HEK293 (cell line): ENCODE results near the gene MEFV.
A peak's percentile ranks its signal among the peaks of the same experiment; 100 is the strongest.

ENCODE experiments used
- FEZF1 ChIP-seq: fragments of 450-650 bp; formaldehyde crosslinking; IDR thresholded peaks from 2 replicates; pipeline ENCODE4 v1.5.1; 2016; ENCODE audit warnings: missing biosample characterization, missing genetic modification characterization
- GLI2 ChIP-seq: fragments of 450-650 bp; formaldehyde crosslinking; IDR thresholded peaks from 2 replicates; pipeline ENCODE4; 2017; ENCODE audit warnings: missing biosample characterization, missing genetic modification characterization, low read depth, borderline replicate concordance
- HOXD13 ChIP-seq: sonication (generic); formaldehyde crosslinking; IDR thresholded peaks from 2 replicates; pipeline ENCODE4 v1.8.0; 2022; ENCODE audit warnings: missing genetic modification reagents, borderline replicate concordance
- KLF16 ChIP-seq: fragments of 450-650 bp; formaldehyde crosslinking; IDR thresholded peaks from 2 replicates; pipeline ENCODE4 v1.5.1; 2017; ENCODE audit warnings: missing biosample characterization, missing genetic modification characterization
- KLF17 ChIP-seq: fragments of 450-650 bp; formaldehyde crosslinking; IDR thresholded peaks from 2 replicates; pipeline ENCODE4 v1.5.1; 2016; ENCODE audit warnings: missing biosample characterization, missing genetic modification characterization
- MZF1 ChIP-seq: fragments of 450-650 bp; formaldehyde crosslinking; IDR thresholded peaks from 2 replicates; pipeline ENCODE4 v1.5.1; 2017; ENCODE audit warnings: missing biosample characterization, missing genetic modification characterization, borderline replicate concordance
- OSR2 ChIP-seq: fragments of 450-650 bp; formaldehyde crosslinking; IDR thresholded peaks from 2 replicates; pipeline ENCODE4 v1.5.1; 2016; ENCODE audit warnings: missing biosample characterization, missing genetic modification characterization
- SP3 ChIP-seq: fragments of 450-650 bp; formaldehyde crosslinking; IDR thresholded peaks from 2 replicates; pipeline ENCODE4 v1.5.1; 2016; ENCODE audit warnings: missing biosample characterization, missing genetic modification characterization
- WT1 ChIP-seq: fragments of 450-650 bp; formaldehyde crosslinking; IDR thresholded peaks from 2 replicates; pipeline ENCODE4 v1.5.1; 2016; ENCODE audit warnings: missing biosample characterization, missing genetic modification characterization
- ZBTB21 ChIP-seq: fragments of 450-650 bp; formaldehyde crosslinking; IDR thresholded peaks from 2 replicates; pipeline ENCODE4 v1.5.1; 2017; ENCODE audit warnings: missing biosample characterization, missing genetic modification characterization
- ZBTB49 ChIP-seq: fragments of 450-650 bp; formaldehyde crosslinking; IDR thresholded peaks from 2 replicates; pipeline ENCODE4 v1.5.1; 2016; ENCODE audit warnings: missing biosample characterization, missing genetic modification characterization, low read depth
- ZBTB8A ChIP-seq: fragments of 450-650 bp; formaldehyde crosslinking; IDR thresholded peaks from 2 replicates; pipeline ENCODE4 v1.5.1; 2016; ENCODE audit warnings: missing biosample characterization, missing genetic modification characterization
- ZFP69B ChIP-seq: fragments of 450-650 bp; formaldehyde crosslinking; IDR thresholded peaks from 2 replicates; pipeline ENCODE4 v1.5.1; 2016; ENCODE audit warnings: missing biosample characterization, missing genetic modification characterization
- ZNF16 ChIP-seq: fragments of 450-650 bp; formaldehyde crosslinking; IDR thresholded peaks from 2 replicates; pipeline ENCODE4 v1.5.1; 2016; ENCODE audit warnings: low read depth, missing biosample characterization, missing genetic modification characterization
- ZNF292 ChIP-seq: fragments of 450-650 bp; formaldehyde crosslinking; IDR thresholded peaks from 2 replicates; pipeline ENCODE4 v1.5.1; 2016; ENCODE audit warnings: low read depth, missing biosample characterization, missing genetic modification characterization, borderline replicate concordance
- ZNF302 ChIP-seq: fragments of 450-650 bp; formaldehyde crosslinking; IDR thresholded peaks from 2 replicates; pipeline ENCODE4 v1.5.1; 2016; ENCODE audit warnings: missing biosample characterization, missing genetic modification characterization, low read depth
- ZNF548 ChIP-seq: fragments of 450-650 bp; formaldehyde crosslinking; IDR thresholded peaks from 2 replicates; pipeline ENCODE4 v1.5.1; 2016; ENCODE audit warnings: missing biosample characterization, missing genetic modification characterization
- ZNF549 ChIP-seq: fragments of 450-650 bp; IDR thresholded peaks from 2 replicates; pipeline ENCODE4 v1.5.1; 2018; ENCODE audit warnings: missing biosample characterization, missing genetic modification characterization, mild to moderate bottlenecking, inconsistent platforms, moderate library complexity
- ZNF571 ChIP-seq: fragments of 450-650 bp; formaldehyde crosslinking; IDR thresholded peaks from 2 replicates; pipeline ENCODE4 v1.5.0; 2017; ENCODE audit warnings: missing biosample characterization, missing genetic modification characterization
- ZNF580 ChIP-seq: fragments of 450-650 bp; formaldehyde crosslinking; IDR thresholded peaks from 2 replicates; pipeline ENCODE4 v1.5.1; 2016; ENCODE audit warnings: missing biosample characterization, missing genetic modification characterization
- ZNF621 ChIP-seq: fragments of 450-650 bp; formaldehyde crosslinking; IDR thresholded peaks from 2 replicates; pipeline ENCODE4 v1.5.1; 2017; ENCODE audit warnings: missing biosample characterization, missing genetic modification characterization
- ZNF624 ChIP-seq: fragments of 450-650 bp; formaldehyde crosslinking; IDR thresholded peaks from 2 replicates; pipeline ENCODE4 v1.5.1; 2017; ENCODE audit warnings: missing biosample characterization, missing genetic modification characterization
- ZNF701 ChIP-seq: fragments of 450-650 bp; formaldehyde crosslinking; IDR thresholded peaks from 2 replicates; pipeline ENCODE4 v1.5.1; 2016; ENCODE audit warnings: missing biosample characterization, missing genetic modification characterization
- ZNF707 ChIP-seq: fragments of 450-650 bp; formaldehyde crosslinking; IDR thresholded peaks from 2 replicates; pipeline ENCODE4 v1.5.1; 2016; ENCODE audit warnings: missing biosample characterization, missing genetic modification characterization
- ZNF791 ChIP-seq: fragments of 450-650 bp; formaldehyde crosslinking; IDR thresholded peaks from 2 replicates; pipeline ENCODE4 v1.5.1; 2016; ENCODE audit warnings: missing biosample characterization, missing genetic modification characterization
- TF ChIP-seq, protein P1 (sequence below): fragments of 450-650 bp; IDR thresholded peaks from 2 replicates; pipeline ENCODE4 v1.5.1; 2018; ENCODE audit warnings: missing biosample characterization, missing genetic modification characterization
- TF ChIP-seq, protein P2 (sequence below): fragments of 450-650 bp; formaldehyde crosslinking; IDR thresholded peaks from 2 replicates; pipeline ENCODE4 v1.5.1; 2017; ENCODE audit warnings: missing biosample characterization, missing genetic modification characterization
- TF ChIP-seq, protein P3 (sequence below): fragments of 450-650 bp; formaldehyde crosslinking; IDR thresholded peaks from 2 replicates; pipeline ENCODE4 v1.5.1; 2016; ENCODE audit warnings: missing biosample characterization, missing genetic modification characterization
- TF ChIP-seq, protein P4 (sequence below): fragments of 450-650 bp; formaldehyde crosslinking; IDR thresholded peaks from 2 replicates; pipeline ENCODE4 v1.5.1; 2017; ENCODE audit warnings: missing biosample characterization, mild to moderate bottlenecking, missing genetic modification characterization, moderate library complexity

MEFV gene

GRCh38 chr16:3282103-3282729 lies 25.8 kb upstream of the MEFV start (continued):
- no peak for TF ChIP-seq SP3 (tag by site-specific recombination)
- TF ChIP-seq ZNF549, result no peak
- no peak for TF ChIP-seq GLI2 (tag by site-specific recombination)
- TF ChIP-seq MZF1 (tag by site-specific recombination), result no peak
- TF ChIP-seq ZNF701 (tag by site-specific recombination), result no peak
- no peak for TF ChIP-seq ZNF791 (tag by site-specific recombination)
- TF ChIP-seq ZNF548 (tag by site-specific recombination), result no peak
- TF ChIP-seq ZFP69B (tag by site-specific recombination), result no peak
- TF ChIP-seq, protein P1, sequence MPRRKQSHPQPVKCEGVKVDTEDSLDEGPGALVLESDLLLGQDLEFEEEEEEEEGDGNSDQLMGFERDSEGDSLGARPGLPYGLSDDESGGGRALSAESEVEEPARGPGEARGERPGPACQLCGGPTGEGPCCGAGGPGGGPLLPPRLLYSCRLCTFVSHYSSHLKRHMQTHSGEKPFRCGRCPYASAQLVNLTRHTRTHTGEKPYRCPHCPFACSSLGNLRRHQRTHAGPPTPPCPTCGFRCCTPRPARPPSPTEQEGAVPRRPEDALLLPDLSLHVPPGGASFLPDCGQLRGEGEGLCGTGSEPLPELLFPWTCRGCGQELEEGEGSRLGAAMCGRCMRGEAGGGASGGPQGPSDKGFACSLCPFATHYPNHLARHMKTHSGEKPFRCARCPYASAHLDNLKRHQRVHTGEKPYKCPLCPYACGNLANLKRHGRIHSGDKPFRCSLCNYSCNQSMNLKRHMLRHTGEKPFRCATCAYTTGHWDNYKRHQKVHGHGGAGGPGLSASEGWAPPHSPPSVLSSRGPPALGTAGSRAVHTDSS (tag by site-specific recombination), result no peak
- TF ChIP-seq ZNF16, result no peak
- no peak for TF ChIP-seq OSR2 (tag by site-specific recombination)
- no peak for TF ChIP-seq ZBTB49 (tag by site-specific recombination)
- no peak for TF ChIP-seq ZNF621 (tag by site-specific recombination)
- TF ChIP-seq, protein P2, sequence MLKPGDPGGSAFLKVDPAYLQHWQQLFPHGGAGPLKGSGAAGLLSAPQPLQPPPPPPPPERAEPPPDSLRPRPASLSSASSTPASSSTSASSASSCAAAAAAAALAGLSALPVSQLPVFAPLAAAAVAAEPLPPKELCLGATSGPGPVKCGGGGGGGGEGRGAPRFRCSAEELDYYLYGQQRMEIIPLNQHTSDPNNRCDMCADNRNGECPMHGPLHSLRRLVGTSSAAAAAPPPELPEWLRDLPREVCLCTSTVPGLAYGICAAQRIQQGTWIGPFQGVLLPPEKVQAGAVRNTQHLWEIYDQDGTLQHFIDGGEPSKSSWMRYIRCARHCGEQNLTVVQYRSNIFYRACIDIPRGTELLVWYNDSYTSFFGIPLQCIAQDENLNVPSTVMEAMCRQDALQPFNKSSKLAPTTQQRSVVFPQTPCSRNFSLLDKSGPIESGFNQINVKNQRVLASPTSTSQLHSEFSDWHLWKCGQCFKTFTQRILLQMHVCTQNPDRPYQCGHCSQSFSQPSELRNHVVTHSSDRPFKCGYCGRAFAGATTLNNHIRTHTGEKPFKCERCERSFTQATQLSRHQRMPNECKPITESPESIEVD (tag by site-specific recombination), result no peak
- 0 out of 2 replicates have a peak, but pooled peaks have one; percentile 38 for TF ChIP-seq ZNF580 (tag by site-specific recombination)
- no peak for TF ChIP-seq ZNF302
- TF ChIP-seq, protein P3, sequence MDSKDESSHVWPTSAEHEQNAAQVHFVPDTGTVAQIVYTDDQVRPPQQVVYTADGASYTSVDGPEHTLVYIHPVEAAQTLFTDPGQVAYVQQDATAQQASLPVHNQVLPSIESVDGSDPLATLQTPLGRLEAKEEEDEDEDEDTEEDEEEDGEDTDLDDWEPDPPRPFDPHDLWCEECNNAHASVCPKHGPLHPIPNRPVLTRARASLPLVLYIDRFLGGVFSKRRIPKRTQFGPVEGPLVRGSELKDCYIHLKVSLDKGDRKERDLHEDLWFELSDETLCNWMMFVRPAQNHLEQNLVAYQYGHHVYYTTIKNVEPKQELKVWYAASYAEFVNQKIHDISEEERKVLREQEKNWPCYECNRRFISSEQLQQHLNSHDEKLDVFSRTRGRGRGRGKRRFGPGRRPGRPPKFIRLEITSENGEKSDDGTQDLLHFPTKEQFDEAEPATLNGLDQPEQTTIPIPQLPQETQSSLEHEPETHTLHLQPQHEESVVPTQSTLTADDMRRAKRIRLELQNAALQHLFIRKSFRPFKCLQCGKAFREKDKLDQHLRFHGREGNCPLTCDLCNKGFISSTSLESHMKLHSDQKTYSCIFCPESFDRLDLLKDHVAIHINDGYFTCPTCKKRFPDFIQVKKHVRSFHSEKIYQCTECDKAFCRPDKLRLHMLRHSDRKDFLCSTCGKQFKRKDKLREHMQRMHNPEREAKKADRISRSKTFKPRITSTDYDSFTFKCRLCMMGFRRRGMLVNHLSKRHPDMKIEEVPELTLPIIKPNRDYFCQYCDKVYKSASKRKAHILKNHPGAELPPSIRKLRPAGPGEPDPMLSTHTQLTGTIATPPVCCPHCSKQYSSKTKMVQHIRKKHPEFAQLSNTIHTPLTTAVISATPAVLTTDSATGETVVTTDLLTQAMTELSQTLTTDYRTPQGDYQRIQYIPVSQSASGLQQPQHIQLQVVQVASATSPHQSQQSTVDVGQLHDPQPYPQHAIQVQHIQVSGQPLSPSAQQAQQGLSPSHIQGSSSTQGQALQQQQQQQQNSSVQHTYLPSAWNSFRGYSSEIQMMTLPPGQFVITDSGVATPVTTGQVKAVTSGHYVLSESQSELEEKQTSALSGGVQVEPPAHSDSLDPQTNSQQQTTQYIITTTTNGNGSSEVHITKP (tag by site-specific recombination), result peak; percentile 85
- no peak for TF ChIP-seq ZNF707 (tag by site-specific recombination)
- no peak for TF ChIP-seq ZNF292 (tag by site-specific recombination)
- TF ChIP-seq, protein P4, sequence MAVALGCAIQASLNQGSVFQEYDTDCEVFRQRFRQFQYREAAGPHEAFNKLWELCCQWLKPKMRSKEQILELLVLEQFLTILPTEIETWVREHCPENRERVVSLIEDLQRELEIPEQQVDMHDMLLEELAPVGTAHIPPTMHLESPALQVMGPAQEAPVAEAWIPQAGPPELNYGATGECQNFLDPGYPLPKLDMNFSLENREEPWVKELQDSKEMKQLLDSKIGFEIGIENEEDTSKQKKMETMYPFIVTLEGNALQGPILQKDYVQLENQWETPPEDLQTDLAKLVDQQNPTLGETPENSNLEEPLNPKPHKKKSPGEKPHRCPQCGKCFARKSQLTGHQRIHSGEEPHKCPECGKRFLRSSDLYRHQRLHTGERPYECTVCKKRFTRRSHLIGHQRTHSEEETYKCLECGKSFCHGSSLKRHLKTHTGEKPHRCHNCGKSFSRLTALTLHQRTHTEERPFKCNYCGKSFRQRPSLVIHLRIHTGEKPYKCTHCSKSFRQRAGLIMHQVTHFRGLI, result no peak; the same call in 1 of the 2 replicates
- no peak; the same call in 1 of the 2 replicates for TF ChIP-seq KLF16
- TF ChIP-seq FEZF1 (tag by site-specific recombination), result no peak
- TF ChIP-seq ZNF624, result no peak
- TF ChIP-seq HOXD13, result no peak
- no peak for TF ChIP-seq WT1
- TF ChIP-seq ZBTB8A (tag by site-specific recombination), result peak; percentile 95
- TF ChIP-seq KLF17 (tag by site-specific recombination), result no peak
- TF ChIP-seq ZNF571 (tag by site-specific recombination), result no peak
- TF ChIP-seq ZBTB21 (tag by site-specific recombination), result peak; percentile 29; the same call in 1 of the 2 replicates
